ENCODE results near the gene ZNF48.
"Not testable (repeated sequence)": the region's sequence is repeated elsewhere in the genome, so short reads cannot be mapped to it uniquely, and the experiment has no call there.

The ZNF48 gene

GRCh38 chr16:30378236-30379157 lies 16.7 kb upstream of the ZNF48 start:
- DNase-seq (ENCODE audit: low spot score): peak; percentile 99

DNA sequence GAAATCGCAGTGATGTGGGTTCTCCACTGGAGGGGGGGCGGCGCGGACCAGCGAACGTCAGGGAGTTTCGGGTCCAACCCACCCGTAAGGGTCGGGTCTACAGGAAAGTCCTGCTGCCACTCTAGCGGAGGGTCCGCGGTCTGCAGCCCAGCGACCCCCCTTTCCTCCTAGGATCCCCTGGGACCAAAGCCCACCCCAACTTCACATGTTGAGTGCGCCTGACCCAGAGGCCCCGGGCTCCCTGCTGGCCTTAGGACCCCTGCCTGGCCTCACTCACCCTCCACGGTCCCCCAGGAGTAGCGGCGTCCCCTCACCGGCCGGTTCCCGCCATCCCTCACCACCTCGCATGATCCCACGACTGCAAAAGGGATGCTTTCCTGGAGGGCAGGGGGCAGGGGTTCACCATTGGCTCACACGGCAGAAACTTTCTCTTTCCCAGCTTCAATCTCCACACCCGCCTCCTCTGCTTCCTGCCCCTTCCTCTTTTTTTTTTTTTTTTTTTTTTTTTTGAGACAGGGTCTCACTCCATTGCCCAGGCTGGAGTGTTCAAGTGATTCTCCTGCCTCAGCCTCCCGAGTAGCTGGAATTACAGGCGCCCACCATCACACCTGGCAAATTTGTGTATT lies 15.9 kb upstream of the ZNF48 start:
- no peak for DNase-seq (ENCODE audit: low spot score)

DNA sequence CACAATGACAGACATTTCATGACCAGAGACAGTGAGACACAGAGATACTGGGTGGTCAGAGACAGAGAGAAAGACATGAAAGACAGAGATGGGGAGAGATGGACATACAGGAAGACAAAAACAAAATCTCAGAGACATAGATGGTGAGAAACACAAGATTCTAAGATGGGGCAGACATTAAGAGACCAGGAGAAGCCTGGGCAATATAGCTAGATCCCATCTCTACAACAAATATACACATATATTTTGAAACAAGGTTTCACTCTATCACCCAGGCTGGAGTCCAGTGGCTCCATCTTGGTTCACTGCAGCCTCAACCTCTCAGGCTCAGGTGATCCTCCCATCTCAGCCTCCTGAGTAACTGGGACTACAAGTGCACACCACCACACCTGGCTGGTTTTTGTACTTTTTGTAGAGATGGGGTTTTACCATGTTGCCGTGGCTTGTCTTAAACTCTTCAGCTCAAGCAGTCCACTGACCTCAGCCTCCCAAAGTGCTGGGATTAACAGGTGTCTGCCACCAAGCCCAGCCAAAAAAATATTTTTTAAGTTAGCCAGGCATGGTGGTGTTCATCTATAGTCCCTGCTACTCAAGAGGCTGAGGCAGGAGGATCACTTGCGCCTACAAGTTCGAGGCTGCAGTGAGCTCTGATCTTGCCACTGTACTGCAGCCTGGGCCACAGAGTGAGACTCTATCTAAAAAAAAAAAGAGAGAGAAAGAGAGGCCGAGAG lies 15.0 kb upstream of the ZNF48 start:
- DNase-seq (ENCODE audit: low spot score): no peak

- no peak for DNase-seq (ENCODE audit: low spot score)
Measured at GRCh38 chr16:30380803-30381208, 14.4 kb upstream of the ZNF48 start.

DNA sequence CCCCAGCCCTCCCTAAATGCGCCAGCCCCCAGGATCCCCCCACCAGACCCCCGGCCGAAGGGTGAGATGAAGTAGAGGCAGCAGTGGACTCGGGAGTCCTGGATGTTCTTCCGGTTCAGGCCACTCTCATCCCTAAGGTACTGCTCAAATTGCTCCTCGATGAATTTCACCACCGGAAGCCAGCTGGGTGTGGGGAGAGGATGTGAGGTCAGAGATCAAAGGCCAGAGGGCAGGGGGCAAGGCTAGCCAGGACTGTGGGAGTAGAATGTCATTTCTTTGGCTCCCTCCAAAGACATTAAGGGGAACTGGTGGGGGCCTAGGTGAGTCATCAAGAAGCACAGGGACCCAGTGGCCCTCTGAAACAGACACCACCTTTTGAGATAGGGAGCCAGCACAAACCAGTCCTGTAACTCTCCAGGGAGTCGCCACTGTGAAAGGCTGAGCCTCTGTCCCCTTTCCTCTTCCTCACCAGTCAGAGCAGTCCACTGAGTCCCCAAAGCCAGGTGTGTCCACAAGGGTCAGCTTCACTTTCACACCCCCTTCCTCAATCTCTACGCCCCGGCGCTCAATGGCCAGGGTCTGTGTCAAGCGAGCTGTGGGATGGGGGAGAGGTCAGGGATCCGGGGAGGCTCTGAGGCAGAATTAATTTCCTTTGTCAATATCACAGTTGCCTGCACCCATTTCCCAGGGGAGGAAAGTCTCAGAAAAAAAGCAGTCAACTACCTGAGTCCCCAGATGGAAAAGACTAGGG lies 13.8 kb upstream of the ZNF48 start:
- peak; percentile 60 for DNase-seq (ENCODE audit: low spot score)

GRCh38 chr16:30382111-30382881 lies 12.9 kb upstream of the ZNF48 start, which contains the start of gene SEPTIN1:
TSS of gene SEPTIN1 (minus strand) at chr16:30382561. CDS start at chr16:30382542, 19 bp downstream.
- peak; percentile 87 for DNase-seq (ENCODE audit: low spot score)

- no peak for DNase-seq (ENCODE audit: low spot score)
Measured at GRCh38 chr16:30383521-30383920, 11.7 kb upstream of the ZNF48 start.

DNA sequence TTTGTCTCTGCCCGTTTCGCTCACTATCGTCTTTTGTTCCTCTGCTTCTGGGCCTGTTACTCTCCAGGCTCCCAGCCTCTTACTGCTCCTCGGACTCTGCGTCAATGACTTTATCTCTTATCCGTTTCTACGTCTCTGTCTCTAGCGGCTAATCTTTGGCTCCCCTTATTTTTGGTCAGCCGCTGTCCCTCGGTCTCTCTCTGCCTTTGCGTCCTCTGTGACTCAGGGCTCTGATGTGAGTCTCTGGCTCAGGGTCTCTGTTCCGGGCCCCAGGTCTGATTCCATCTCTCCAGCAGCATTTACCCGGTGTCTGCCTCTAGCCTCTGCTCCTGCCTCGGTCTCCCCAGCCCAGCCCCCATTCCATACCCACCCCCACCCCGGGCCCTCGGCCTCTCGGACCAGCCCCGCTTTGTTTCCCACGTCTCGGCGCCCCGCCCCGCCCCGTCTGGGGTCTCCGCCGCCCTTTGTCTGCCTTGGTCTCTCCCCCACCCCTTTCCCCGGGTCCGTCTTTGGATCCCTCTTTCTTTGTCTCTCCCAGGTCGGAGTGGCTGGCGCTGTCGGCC lies 547 bp upstream of the ZNF48 start:
- DNase-seq (ENCODE audit: low spot score): no peak

- no peak for DNase-seq (ENCODE audit: low spot score)
Measured at GRCh38 chr16:30395992-30396585, 869 bp downstream of the ZNF48 start.

- not testable (repeated sequence) for DNase-seq (ENCODE audit: low spot score)
Measured at GRCh38 chr16:30396627-30397026, 1.4 kb downstream of the ZNF48 start.

GRCh38 chr16:30397056-30397455 lies 1.8 kb downstream of the ZNF48 start:
- DNase-seq (ENCODE audit: low spot score): no peak

DNA sequence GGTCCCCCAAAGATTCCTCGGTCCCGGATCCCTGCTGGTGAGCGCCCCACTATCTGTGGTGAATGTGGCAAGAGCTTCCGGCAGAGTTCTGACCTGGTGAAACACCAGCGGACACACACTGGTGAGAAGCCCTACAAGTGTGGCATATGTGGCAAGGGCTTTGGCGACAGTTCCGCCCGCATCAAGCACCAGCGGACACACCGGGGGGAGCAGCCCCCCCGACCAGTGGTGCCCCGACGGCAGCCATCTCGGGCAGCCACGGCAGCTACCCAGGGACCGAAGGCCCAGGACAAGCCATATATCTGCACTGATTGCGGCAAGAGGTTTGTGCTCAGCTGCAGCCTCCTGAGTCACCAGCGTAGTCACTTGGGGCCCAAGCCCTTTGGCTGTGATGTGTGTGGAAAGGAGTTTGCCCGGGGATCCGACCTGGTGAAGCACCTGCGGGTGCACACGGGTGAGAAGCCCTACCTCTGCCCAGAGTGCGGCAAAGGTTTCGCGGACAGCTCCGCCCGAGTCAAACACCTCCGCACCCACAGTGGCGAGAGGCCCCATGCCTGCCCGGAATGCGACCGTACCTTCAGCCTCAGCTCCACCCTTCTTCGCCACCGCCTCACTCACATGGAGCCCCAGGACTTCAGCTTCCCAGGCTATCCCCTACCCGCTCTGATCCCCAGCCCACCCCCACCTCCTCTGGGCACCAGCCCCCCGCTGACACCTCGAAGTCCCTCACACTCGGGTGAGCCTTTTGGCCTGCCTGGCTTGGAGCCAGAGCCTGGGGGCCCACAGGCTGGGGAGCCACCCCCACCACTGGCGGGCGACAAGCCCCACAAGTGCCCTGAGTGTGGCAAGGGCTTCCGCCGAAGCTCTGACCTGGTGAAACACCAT lies 2.8 kb downstream of the ZNF48 start:
- no peak for DNase-seq (ENCODE audit: low spot score)

- no peak for DNase-seq (ENCODE audit: low spot score)
Measured at GRCh38 chr16:30398661-30399434, 3.6 kb downstream of the ZNF48 start.

DNA sequence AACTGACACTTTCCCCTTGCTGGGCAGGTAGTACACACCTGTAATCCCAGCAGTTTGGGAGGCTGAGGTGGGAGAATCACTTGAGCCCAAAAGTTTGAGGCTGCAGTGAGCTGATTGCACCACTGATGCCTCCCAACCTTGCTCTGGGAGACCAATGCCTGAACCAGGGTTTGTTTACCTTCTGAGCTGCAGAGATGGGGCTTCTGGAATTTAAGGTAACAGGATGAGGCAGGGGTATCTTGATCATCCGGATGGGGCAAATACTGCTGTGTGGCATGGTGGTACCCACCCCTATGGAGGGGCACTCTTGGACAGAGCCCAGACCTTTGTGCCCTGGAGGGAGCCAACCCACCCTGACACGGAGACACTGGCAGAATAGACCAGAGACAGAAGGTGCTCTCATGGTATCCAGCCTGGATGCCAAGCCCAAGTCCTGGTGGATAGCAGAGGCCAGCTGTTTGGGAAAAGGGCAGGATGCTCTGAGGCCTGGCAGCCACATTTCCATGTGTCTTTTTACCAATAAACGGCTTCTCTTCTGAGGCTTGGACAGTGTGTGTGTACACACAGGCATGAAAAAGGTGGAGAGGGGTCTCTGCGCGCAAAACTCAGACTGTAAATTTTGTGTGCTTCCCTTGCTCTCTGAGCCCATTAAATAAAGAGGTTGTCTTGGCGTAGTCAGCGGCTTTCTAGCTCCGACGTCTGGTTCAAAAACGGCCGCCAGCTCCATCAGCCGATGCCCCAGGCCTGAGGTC lies 4.4 kb downstream of the ZNF48 start:
- DNase-seq (ENCODE audit: low spot score): no peak

DNA sequence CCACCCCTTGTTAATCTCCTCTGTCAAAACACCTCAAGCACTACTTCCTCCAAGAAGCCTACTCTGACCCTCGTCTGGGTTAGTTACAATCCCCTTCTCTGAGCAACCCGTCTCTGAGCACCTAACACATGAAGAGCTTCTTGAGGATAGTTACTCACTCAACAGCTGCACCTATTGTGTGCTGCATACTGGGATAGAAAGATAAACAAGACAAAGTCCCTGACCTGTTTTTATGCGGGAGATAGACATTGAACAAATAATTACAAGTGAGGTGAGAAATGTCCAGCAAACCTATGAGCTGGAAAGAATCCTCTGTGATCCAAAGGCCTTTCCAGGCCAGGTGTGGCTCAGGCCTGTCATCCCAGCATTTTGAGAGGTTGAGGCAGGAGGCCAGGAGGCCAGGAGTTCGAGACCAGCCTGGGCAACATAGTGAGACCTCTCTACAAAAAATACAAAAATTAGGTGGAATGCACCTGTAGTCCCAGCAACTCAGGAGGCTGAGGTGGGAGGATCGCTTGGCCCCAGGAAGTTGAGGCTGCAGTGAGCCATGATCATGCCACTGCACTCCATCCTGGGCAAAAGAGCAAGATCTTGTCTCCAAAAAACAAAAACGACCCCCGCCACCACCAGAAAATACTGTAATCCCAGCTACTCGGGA lies 6.7 kb downstream of the ZNF48 start:
- DNase-seq (ENCODE audit: low spot score): no peak

DNA sequence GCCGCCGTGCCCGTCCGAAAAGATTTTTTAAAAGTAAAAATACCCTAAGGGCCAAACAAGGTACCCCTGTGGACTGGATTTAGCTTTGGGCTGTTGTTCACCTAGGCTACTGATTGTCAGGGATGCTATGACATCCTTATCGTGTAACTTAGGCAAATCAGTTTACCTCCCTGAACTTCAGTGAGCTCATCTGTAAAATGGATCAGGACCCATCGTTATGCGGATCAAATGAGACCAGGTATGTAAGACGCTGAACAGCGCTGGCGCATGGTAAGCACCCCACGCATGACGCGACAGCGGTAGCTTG lies 11.5 kb downstream of the ZNF48 start:
- no peak for DNase-seq (ENCODE audit: low spot score)

- DNase-seq (ENCODE audit: low spot score): peak; percentile 95
Measured at GRCh38 chr16:30407102-30407803, 12.0 kb downstream of the ZNF48 start, which contains the start of gene ZNF771. TSS of gene ZNF771 (plus strand) at chr16:30407606. CDS start at chr16:30408054, 448 bp downstream.
